HepG2 (cell line): ENCODE results near the gene DDX46. TPM values are rescaled to one million over a fixed set of nuclear protein-coding genes. Genes with fewer than 3 reads are reported as not detected.

Experiments used
- ATAC-seq: fragments of 200-7000 bp; cut with Tn5 transposase; 3 replicates; pipeline ENCODE4 v1.9.1; 2020; ENCODE audit warnings: mild to moderate bottlenecking, moderate library complexity
- BruUV-seq: library from RNA; stranded (reverse); fragments of 400-500 nt; replicated peaks from 2 replicates; lab custom pipeline; 2021; lab: Mats Ljungman, UMichigan
- CTCF ChIA-PET: fragments of 300-600 bp; formaldehyde crosslinking; extraction: SDS; loops from one replicate; lab custom pipeline; 2021; ENCODE audit warnings: low total read pairs, inconsistent platforms, low intra/inter-chr PET ratio; lab: Yijun Ruan, JAX
- POLR2A ChIA-PET: fragments of 350-600 bp; sonication (Branson Sonifier 250); formaldehyde crosslinking; loops from one replicate; lab custom pipeline; 2020; ENCODE audit warnings: antibody characterized with exemption, inconsistent platforms; lab: Yijun Ruan, JAX
- DNase-seq: peaks from one replicate; pipeline ENCODE4 v3.0.0-alpha.2; 2015; ENCODE audit warnings: low spot score
- FAIRE-seq: peaks from 3 replicates; lab custom pipeline; 2011; peaks lifted over from hg19 to GRCh38; lab: Jason Lieb, UNC
- H2AFZ ChIP-seq: one replicate; pipeline ENCODE4 v1.6.1; 2011; ENCODE audit warnings: low read length, inconsistent platforms
- H3K27ac ChIP-seq: fragments of 300-600 bp; 3 replicates; pipeline ENCODE4 v1.8.0; 2011; ENCODE audit warnings: mixed run types, mild to moderate bottlenecking, mixed read lengths, low read length, inconsistent platforms; ENCODE audit not compliant: insufficient read depth; ENCODE audit errors: extremely low read length
- H3K27me3 ChIP-seq, 2 experiments: fragments of 200-600 bp in 1 of 2; 2 replicates in 1 of 2; 3 replicates in 1 of 2; pipeline versions ENCODE4 v1.6.0 to v1.8.0; 2011; ENCODE audit warnings: low read length in 2 of 2, mild to moderate bottlenecking in 2 of 2, moderate library complexity in 2 of 2, inconsistent platforms in 1 of 2; ENCODE audit not compliant: insufficient read depth in 2 of 2, control insufficient read depth in 1 of 2
- H3K36me3 ChIP-seq, 2 experiments: fragments of 200-600 bp in 1 of 2; replicated peaks in 1 of 2; 2 replicates in 1 of 2; 3 replicates in 1 of 2; pipeline versions ENCODE4 v1.5.1 to v1.8.0; 2011; ENCODE audit warnings: low read length in 2 of 2, inconsistent platforms in 1 of 2; ENCODE audit not compliant: insufficient read depth in 2 of 2, control insufficient read depth in 1 of 2
- H3K4me1 ChIP-seq: 2 replicates; pipeline ENCODE4 v1.5.1; 2012; ENCODE audit warnings: low read length, inconsistent platforms; ENCODE audit not compliant: insufficient read depth
- H3K4me2 ChIP-seq: 2 replicates; pipeline ENCODE4 v1.6.0; 2011; ENCODE audit warnings: low read depth, low read length, inconsistent platforms
- H3K4me3 ChIP-seq, 3 experiments: fragments of 200-600 bp in 1 of 3; sonication (generic), shearing (Covaris generic) in 1 of 3; replicated peaks in 1 of 3; 2 replicates each; pipeline ENCODE4 v1.5.1; 2011 to 2016; ENCODE audit warnings: low read length in 3 of 3, inconsistent platforms in 2 of 3, low read depth in 2 of 3, mild to moderate bottlenecking in 2 of 3, control low read depth in 1 of 3, mixed read lengths in 1 of 3; ENCODE audit not compliant: insufficient read depth in 1 of 3
- H3K79me2 ChIP-seq: one replicate; pipeline ENCODE4 v1.6.1; 2011; ENCODE audit warnings: low read length, inconsistent platforms; ENCODE audit not compliant: insufficient read depth
- H3K9ac ChIP-seq: 2 replicates; pipeline ENCODE4 v1.6.0; 2011; ENCODE audit warnings: mild to moderate bottlenecking, low read depth, low read length, inconsistent platforms; ENCODE audit not compliant: insufficient read depth
- H3K9me3 ChIP-seq: 2 replicates; pipeline ENCODE4 v1.5.1; 2012; ENCODE audit warnings: mild to moderate bottlenecking, low read length
- H4K20me1 ChIP-seq: 2 replicates; pipeline ENCODE4 v1.6.0; 2011; ENCODE audit warnings: inconsistent platforms, mild to moderate bottlenecking, low read length, moderate library complexity; ENCODE audit not compliant: insufficient read depth
- AHR ChIP-seq: IDR thresholded peaks from 2 replicates; pipeline ENCODE4 v1.6.1; 2018; ENCODE audit warnings: missing genetic modification reagents, missing compliant biosample characterization
- HNF4A ChIP-seq: sonication (generic); formaldehyde crosslinking; IDR thresholded peaks from 2 replicates; pipeline ENCODE4 v1.4.0; 2020; ENCODE audit warnings: missing genetic modification reagents
- NR2C2 ChIP-seq: sonication (generic); formaldehyde crosslinking; IDR thresholded peaks from 2 replicates; pipeline ENCODE4 v1.4.0; 2020; ENCODE audit warnings: missing genetic modification reagents, mild to moderate bottlenecking, moderate library complexity, borderline replicate concordance
- PAX8 ChIP-seq: sonication (generic); formaldehyde crosslinking; IDR thresholded peaks from 2 replicates; pipeline ENCODE4 v1.8.0; 2022; ENCODE audit warnings: mild to moderate bottlenecking, missing genetic modification reagents, borderline replicate concordance
- TGIF2 ChIP-seq: IDR thresholded peaks from 2 replicates; pipeline ENCODE4 v1.6.1; 2016; ENCODE audit warnings: control low read depth, missing compliant biosample characterization
- ZBTB7B ChIP-seq: sonication (generic); formaldehyde crosslinking; IDR thresholded peaks from 2 replicates; pipeline ENCODE4 v1.4.0; 2020; ENCODE audit warnings: missing genetic modification reagents
- ZNF225 ChIP-seq: sonication (generic); formaldehyde crosslinking; IDR thresholded peaks from 2 replicates; pipeline ENCODE4 v1.4.0; 2020; ENCODE audit warnings: mild to moderate bottlenecking, missing genetic modification reagents
- ZSCAN25 ChIP-seq: sonication (generic); formaldehyde crosslinking; IDR thresholded peaks from 2 replicates; pipeline ENCODE4 v1.8.0; 2022; ENCODE audit warnings: mild to moderate bottlenecking, missing genetic modification reagents
- WGBS: methylation state at CpG from one replicate; pipeline ENCODE4 v1.1.6; 2017; ENCODE audit warnings: low lambda C conversion rate; 5-methylcytosine and 5-hydroxymethylcytosine counted together
- in situ Hi-C: cut with HindIII; loops from 2 replicates; pipeline ENCODE4 v1.10.0; 2017; ENCODE audit warnings: low pct_unique_long_range_greater_than_20kb; ENCODE audit not compliant: extremely low pct_ligation_motif_present
- intact Hi-C: fragments of 100-400 bp; cut with micrococcal nuclease; formaldehyde crosslinking; loops from one replicate; pipeline ENCODE4 v1.10.0; 2022; ENCODE audit not compliant: unreplicated experiment
- polyA plus RNA-seq, 8 experiments: library from polyadenylated mRNA; depleted of rRNA in 3 of 8; stranded (reverse) in 7 of 8; unstranded in 1 of 8; fragments of >200 nt; fragmentation: Illumina TruSeq in 4 of 8; extraction: Trizol in 4 of 8; gene quantifications; 2 replicates each; pipeline versions ENCODE4 v1.2.1 to v1.2.3, GENCODE V29; 2011 to 2016; ENCODE audit warnings: low read depth in 4 of 8, missing spikeins in 1 of 8, mixed read lengths in 1 of 8; ENCODE audit not compliant: insufficient read depth in 1 of 8
- total RNA-seq, 5 experiments: library from RNA; depleted of rRNA; stranded (reverse); fragments of >200 nt; fragmentation: Illumina TruSeq; extraction: Trizol; gene quantifications; 2 replicates each; pipeline ENCODE4 v1.2.3, GENCODE V29; 2016; ENCODE audit warnings: low read depth in 1 of 5
- TF ChIP-seq, protein P1 (sequence below): fragments of 450-650 bp; IDR thresholded peaks from 2 replicates; pipeline ENCODE4 v1.6.1; 2017
- TF ChIP-seq, protein P2 (sequence below): sonication (generic); formaldehyde crosslinking; conservative IDR thresholded peaks from 2 replicates; pipeline ENCODE4 v1.8.0; 2022; ENCODE audit warnings: low read depth, missing genetic modification reagents
- TF ChIP-seq, protein P3 (sequence below): sonication (generic); formaldehyde crosslinking; IDR thresholded peaks from 2 replicates; pipeline ENCODE4 v1.5.1; 2020; ENCODE audit warnings: mild to moderate bottlenecking, missing genetic modification reagents, borderline replicate concordance
- TF ChIP-seq, protein P4 (sequence below): sonication (generic); formaldehyde crosslinking; IDR thresholded peaks from 2 replicates; pipeline ENCODE4 v1.4.0; 2020; ENCODE audit warnings: missing genetic modification reagents
- TF ChIP-seq, protein P5 (sequence below): sonication (generic); formaldehyde crosslinking; IDR thresholded peaks from 2 replicates; pipeline ENCODE4 v1.5.0; 2020; ENCODE audit warnings: missing genetic modification reagents

The DDX46 gene
- total and polyA plus RNA-seq, 2 of the 13 experiments (the other 11 are each of a cell fraction or from before 2014, with no cell fraction given), result 27.3 to 59.3 TPM

DNA sequence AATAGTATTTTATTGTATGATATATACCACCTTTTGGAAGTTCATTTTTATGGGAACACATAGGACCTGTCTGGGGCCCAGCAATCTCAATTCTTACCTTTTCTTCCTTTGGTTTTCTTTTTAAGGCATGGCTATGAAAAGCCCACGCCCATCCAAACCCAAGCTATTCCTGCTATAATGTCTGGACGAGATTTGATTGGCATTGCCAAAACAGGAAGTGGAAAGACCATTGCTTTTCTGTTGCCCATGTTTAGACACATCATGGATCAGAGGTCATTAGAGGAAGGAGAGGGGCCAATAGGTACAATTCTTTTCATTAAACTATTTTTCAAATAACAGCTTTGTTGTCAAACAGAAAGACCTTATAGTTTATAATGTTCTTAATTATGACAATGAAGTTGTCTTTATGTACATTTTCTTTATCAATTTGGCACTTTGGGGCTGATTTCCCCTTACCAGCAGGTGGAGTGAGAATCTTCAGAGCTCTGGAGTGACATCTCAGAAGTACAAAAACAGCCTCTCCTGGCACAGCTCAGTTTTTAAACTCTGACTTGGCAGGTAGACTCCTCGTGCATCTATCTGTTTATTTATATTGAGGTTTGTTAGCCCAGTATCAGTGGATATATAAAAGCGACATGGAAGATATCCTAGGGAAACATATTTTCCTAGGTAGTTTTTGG is 25.8 kb downstream of the DDX46 start:
- H3K27me3 ChIP-seq, result no peaks in the 10 kb centered on the region
- H3K4me1 ChIP-seq, result no peaks in the 10 kb centered on the region
- FAIRE-seq (no peak), ATAC-seq (no peak), DNase-seq (no peak)
- no peak overlapping the region for H3K9ac ChIP-seq
- H3K4me2 ChIP-seq, result no peak overlapping the region
- H3K79me2 ChIP-seq, result no peaks in the 10 kb centered on the region
- BruUV-seq, result TSS peak; percentile 25
- no peaks in the 10 kb centered on the region for H3K9me3 ChIP-seq
- intact Hi-C loops, result no loop called here
- ChIA-PET POLR2A (interaction anchor here (1.0 kb wide), 1 partner anchor 121 kb away, joined by 4 read pairs; the partner anchor contains the start of gene PCBD2), CTCF (no interaction called here)
- peaks cover 20 to 89% of the 10 kb centered on the region in 2 experiments for H3K36me3 ChIP-seq
- no peak overlapping the region for H2AFZ ChIP-seq
- no peaks in the 10 kb centered on the region for H4K20me1 ChIP-seq
- WGBS, result 96% methylated on average over 4 of the region's 4 CpGs
- H3K27ac ChIP-seq, result no peak overlapping the region
- H3K4me3 ChIP-seq, result no peak overlapping the region
- in situ Hi-C loops, result no loop called here
- no peak for TF ChIP-seq AHR (CRISPR knock-in tag)
- TF ChIP-seq PAX8 (CRISPR knock-in tag), result no peak
- TF ChIP-seq, protein P1, sequence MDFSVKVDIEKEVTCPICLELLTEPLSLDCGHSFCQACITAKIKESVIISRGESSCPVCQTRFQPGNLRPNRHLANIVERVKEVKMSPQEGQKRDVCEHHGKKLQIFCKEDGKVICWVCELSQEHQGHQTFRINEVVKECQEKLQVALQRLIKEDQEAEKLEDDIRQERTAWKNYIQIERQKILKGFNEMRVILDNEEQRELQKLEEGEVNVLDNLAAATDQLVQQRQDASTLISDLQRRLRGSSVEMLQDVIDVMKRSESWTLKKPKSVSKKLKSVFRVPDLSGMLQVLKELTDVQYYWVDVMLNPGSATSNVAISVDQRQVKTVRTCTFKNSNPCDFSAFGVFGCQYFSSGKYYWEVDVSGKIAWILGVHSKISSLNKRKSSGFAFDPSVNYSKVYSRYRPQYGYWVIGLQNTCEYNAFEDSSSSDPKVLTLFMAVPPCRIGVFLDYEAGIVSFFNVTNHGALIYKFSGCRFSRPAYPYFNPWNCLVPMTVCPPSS, result no peak
- no peak for TF ChIP-seq HNF4A
- TF ChIP-seq, protein P2, sequence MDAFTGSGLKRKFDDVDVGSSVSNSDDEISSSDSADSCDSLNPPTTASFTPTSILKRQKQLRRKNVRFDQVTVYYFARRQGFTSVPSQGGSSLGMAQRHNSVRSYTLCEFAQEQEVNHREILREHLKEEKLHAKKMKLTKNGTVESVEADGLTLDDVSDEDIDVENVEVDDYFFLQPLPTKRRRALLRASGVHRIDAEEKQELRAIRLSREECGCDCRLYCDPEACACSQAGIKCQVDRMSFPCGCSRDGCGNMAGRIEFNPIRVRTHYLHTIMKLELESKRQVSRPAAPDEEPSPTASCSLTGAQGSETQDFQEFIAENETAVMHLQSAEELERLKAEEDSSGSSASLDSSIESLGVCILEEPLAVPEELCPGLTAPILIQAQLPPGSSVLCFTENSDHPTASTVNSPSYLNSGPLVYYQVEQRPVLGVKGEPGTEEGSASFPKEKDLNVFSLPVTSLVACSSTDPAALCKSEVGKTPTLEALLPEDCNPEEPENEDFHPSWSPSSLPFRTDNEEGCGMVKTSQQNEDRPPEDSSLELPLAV, result no peak
- TF ChIP-seq NR2C2 (CRISPR knock-in tag), result no peak
- no peak for TF ChIP-seq ZSCAN25 (CRISPR knock-in tag)
- TF ChIP-seq, protein P3, sequence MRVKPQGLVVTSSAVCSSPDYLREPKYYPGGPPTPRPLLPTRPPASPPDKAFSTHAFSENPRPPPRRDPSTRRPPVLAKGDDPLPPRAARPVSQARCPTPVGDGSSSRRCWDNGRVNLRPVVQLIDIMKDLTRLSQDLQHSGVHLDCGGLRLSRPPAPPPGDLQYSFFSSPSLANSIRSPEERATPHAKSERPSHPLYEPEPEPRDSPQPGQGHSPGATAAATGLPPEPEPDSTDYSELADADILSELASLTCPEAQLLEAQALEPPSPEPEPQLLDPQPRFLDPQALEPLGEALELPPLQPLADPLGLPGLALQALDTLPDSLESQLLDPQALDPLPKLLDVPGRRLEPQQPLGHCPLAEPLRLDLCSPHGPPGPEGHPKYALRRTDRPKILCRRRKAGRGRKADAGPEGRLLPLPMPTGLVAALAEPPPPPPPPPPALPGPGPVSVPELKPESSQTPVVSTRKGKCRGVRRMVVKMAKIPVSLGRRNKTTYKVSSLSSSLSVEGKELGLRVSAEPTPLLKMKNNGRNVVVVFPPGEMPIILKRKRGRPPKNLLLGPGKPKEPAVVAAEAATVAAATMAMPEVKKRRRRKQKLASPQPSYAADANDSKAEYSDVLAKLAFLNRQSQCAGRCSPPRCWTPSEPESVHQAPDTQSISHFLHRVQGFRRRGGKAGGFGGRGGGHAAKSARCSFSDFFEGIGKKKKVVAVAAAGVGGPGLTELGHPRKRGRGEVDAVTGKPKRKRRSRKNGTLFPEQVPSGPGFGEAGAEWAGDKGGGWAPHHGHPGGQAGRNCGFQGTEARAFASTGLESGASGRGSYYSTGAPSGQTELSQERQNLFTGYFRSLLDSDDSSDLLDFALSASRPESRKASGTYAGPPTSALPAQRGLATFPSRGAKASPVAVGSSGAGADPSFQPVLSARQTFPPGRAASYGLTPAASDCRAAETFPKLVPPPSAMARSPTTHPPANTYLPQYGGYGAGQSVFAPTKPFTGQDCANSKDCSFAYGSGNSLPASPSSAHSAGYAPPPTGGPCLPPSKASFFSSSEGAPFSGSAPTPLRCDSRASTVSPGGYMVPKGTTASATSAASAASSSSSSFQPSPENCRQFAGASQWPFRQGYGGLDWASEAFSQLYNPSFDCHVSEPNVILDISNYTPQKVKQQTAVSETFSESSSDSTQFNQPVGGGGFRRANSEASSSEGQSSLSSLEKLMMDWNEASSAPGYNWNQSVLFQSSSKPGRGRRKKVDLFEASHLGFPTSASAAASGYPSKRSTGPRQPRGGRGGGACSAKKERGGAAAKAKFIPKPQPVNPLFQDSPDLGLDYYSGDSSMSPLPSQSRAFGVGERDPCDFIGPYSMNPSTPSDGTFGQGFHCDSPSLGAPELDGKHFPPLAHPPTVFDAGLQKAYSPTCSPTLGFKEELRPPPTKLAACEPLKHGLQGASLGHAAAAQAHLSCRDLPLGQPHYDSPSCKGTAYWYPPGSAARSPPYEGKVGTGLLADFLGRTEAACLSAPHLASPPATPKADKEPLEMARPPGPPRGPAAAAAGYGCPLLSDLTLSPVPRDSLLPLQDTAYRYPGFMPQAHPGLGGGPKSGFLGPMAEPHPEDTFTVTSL (CRISPR knock-in tag), result no peak
- no peak for TF ChIP-seq ZNF225 (CRISPR knock-in tag)
- no peak for TF ChIP-seq ZBTB7B
- TF ChIP-seq TGIF2, result no peak
- TF ChIP-seq, protein P4, sequence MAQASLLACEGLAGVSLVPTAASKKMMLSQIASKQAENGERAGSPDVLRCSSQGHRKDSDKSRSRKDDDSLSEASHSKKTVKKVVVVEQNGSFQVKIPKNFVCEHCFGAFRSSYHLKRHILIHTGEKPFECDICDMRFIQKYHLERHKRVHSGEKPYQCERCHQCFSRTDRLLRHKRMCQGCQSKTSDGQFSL (CRISPR knock-in tag), result no peak
- TF ChIP-seq, protein P5, sequence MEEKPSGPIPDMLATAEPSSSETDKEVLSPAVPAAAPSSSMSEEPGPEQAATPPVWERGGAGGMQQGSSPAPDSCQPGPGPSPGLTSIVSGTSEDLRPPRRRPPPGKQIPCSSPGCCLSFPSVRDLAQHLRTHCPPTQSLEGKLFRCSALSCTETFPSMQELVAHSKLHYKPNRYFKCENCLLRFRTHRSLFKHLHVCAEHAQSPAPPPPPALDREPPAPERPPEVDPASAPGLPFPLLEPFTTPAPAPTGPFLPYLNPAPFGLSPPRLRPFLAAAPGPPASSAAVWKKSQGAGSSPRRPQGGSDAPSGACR (CRISPR knock-in tag), result no peak
